ENCODE results near the gene RBM47. TPM values are rescaled to one million over a fixed set of nuclear protein-coding genes. Genes with fewer than 3 reads are reported as not detected.
"Not testable (repeated sequence)": the region's sequence is repeated elsewhere in the genome, so short reads cannot be mapped to it uniquely, and the experiment has no call there.

RBM47 gene
- total RNA-seq, 1 donor from 2014 or later = 37.8 TPM

DNA sequence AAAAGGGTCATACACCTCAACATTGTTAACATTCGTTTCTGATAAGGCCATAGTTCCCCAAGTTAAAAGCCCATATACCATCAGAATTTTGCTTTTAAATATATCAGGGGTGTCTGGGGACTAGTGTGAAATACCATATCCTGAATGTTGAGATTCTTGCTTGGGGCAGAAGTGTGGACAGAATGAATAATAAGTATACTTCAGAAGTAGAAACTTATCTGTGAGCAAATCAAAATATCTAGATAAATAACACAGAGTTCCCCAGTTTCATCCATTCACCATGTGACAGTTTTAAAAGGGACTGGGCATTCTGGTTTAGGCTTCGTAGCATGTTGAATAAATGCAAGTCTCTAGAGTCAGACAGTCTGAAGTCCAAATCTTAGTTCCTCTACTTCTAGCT lies 184.0 kb downstream of the RBM47 start:
- Mint-ChIP-seq H3K9me3 (no peaks in the 10 kb centered on the region), H3K27ac (peak overlapping the region; percentile 53)

GRCh38 chr4:40441430-40441829 lies 188.2 kb downstream of the RBM47 start:
- DNase-seq (ENCODE audit: low spot score in 2 of 2, unreplicated experiment in 2 of 2) = no peak
- no peak for TF ChIP-seq CTCF (IDR thresholded peaks at IDR 0.05; ENCODE audit: unreplicated experiment)
- Mint-ChIP-seq H3K27ac (no peak overlapping the region), H3K4me1 (peaks cover 9% of the 10 kb centered on the region), H3K36me3 (peaks cover 8% of the 10 kb centered on the region), H3K27me3 (ENCODE audit: low read depth) (no peaks in the 10 kb centered on the region), H3K9me3 (no peaks in the 10 kb centered on the region), H3K4me3 (no peak overlapping the region)

More for the DNA sequence above, 184.0 kb downstream of the RBM47 start:
- Mint-ChIP-seq H3K4me3 (no peak overlapping the region), H3K4me1 (peaks cover 16% of the 10 kb centered on the region), H3K36me3 (peaks cover 9% of the 10 kb centered on the region), H3K27me3 (ENCODE audit: low read depth) (no peaks in the 10 kb centered on the region)
- DNase-seq (ENCODE audit: low spot score in 2 of 2, unreplicated experiment in 2 of 2) = no peak
- TF ChIP-seq CTCF (IDR thresholded peaks at IDR 0.05; ENCODE audit: unreplicated experiment) = no peak

- no peaks in the 10 kb centered on the region for H3K4me1 Mint-ChIP-seq
- H3K27ac Mint-ChIP-seq = peak overlapping the region; percentile 8
- H3K27me3 Mint-ChIP-seq (ENCODE audit: low read depth) = no peaks in the 10 kb centered on the region
- peaks cover 12% of the 10 kb centered on the region for H3K36me3 Mint-ChIP-seq
- no peaks in the 10 kb centered on the region for H3K9me3 Mint-ChIP-seq
- no peak for TF ChIP-seq CTCF (IDR thresholded peaks at IDR 0.05; ENCODE audit: unreplicated experiment)
- H3K4me3 Mint-ChIP-seq = no peak overlapping the region
- DNase-seq (ENCODE audit: low spot score in 2 of 2, unreplicated experiment in 2 of 2) = no peak
Observed at GRCh38 chr4:40439519-40439918, 190.1 kb downstream of the RBM47 start.

DNA sequence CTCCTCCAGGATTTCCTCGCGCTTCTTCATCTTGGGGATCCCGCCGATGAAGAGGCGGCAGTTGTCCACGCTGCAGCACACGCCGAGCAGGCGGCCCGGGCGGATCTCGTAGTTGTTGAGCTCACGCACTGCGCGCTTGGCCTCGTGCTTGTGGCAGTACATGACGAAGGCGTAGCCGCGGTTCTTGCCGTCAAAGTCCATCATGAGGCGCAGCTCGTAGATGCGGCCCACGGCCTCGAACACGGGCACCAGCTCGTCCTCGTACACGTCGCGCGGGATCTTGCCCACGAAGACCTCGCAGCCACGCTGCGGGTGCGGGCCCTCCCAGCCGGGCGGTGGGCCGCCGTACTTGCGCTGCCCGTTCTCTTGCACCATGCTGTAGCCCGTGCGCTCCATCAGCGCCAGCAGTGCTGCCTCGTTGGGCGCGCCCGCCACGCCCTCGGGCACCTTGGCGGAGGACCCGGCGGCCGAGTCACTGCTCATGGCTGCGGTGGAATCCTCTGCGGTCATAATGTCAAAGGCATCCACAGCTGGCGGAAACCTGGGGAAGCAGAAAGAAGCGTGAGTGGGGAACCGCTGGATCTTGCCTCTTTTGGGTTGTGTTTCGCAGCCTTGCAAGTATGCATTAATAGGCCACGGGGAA lies 191.2 kb downstream of the RBM47 start:
- H3K36me3 Mint-ChIP-seq = peaks cover 15% of the 10 kb centered on the region
- no peak for DNase-seq (ENCODE audit: low spot score in 2 of 2, unreplicated experiment in 2 of 2)
- no peaks in the 10 kb centered on the region for H3K9me3 Mint-ChIP-seq
- TF ChIP-seq CTCF (IDR thresholded peaks at IDR 0.05; ENCODE audit: unreplicated experiment) = no peak
- no peaks in the 10 kb centered on the region for H3K27me3 Mint-ChIP-seq (ENCODE audit: low read depth)
- H3K4me1 Mint-ChIP-seq = no peaks in the 10 kb centered on the region
- no peak overlapping the region for H3K4me3 Mint-ChIP-seq
- H3K27ac Mint-ChIP-seq = no peak overlapping the region

- Mint-ChIP-seq H3K9me3 (no peaks in the 10 kb centered on the region), H3K36me3 (peaks cover 18% of the 10 kb centered on the region), H3K27me3 (ENCODE audit: low read depth) (no peaks in the 10 kb centered on the region), H3K4me3 (no peak overlapping the region), H3K27ac (no peak overlapping the region), H3K4me1 (no peaks in the 10 kb centered on the region)
- TF ChIP-seq CTCF (IDR thresholded peaks at IDR 0.05; ENCODE audit: unreplicated experiment) = no peak
- no peak for DNase-seq (ENCODE audit: low spot score in 2 of 2, unreplicated experiment in 2 of 2)
Observed at GRCh38 chr4:40437741-40438383, 191.8 kb downstream of the RBM47 start.

GRCh38 chr4:40435306-40435705 lies 194.4 kb downstream of the RBM47 start:
- H3K4me1 Mint-ChIP-seq; H3K4me3 Mint-ChIP-seq; H3K27ac Mint-ChIP-seq; H3K9me3 Mint-ChIP-seq; H3K27me3 Mint-ChIP-seq (ENCODE audit: low read depth); DNase-seq (ENCODE audit: low spot score in 2 of 2, unreplicated experiment in 2 of 2): not testable (repeated sequence)
- H3K36me3 Mint-ChIP-seq = peaks cover 34% of the 10 kb centered on the region
